Esophagus squamous epithelium (tissue), 4 donors: Measurements from ENCODE around the gene PAM.

Experiments
- CTCF ChIP-seq, 6 experiments: fragments of 450-650 bp in 4 of 6; fragments of 200-600 bp in 2 of 6; sonication (generic) in 2 of 6; IDR thresholded peaks; one replicate each; pipeline ENCODE4 v1.5.1; 2016 to 2019; ENCODE audit warnings: antibody characterized with exemption in 6 of 6, mild to moderate bottlenecking in 4 of 6, moderate library complexity in 4 of 6
- POLR2A ChIP-seq, 4 donors: fragments of 450-650 bp; IDR thresholded peaks; one replicate each; pipeline ENCODE4 v1.6.1; 2017; ENCODE audit warnings: antibody characterized with exemption in 4 of 4, mild to moderate bottlenecking in 4 of 4, moderate library complexity in 3 of 4

- TF ChIP-seq CTCF (IDR thresholded peaks at IDR 0.05) (no peak), POLR2A (IDR thresholded peaks at IDR 0.05) (no peak)
Observed at GRCh38 chr5:103010168-103010567, 255.1 kb downstream of the PAM start.
